ENCODE measurements around the gene IFNA21.
"Not testable (repeated sequence)": the region's sequence is repeated elsewhere in the genome, so short reads cannot be mapped to it uniquely, and the experiment has no call there.

The IFNA21 gene

DNA sequence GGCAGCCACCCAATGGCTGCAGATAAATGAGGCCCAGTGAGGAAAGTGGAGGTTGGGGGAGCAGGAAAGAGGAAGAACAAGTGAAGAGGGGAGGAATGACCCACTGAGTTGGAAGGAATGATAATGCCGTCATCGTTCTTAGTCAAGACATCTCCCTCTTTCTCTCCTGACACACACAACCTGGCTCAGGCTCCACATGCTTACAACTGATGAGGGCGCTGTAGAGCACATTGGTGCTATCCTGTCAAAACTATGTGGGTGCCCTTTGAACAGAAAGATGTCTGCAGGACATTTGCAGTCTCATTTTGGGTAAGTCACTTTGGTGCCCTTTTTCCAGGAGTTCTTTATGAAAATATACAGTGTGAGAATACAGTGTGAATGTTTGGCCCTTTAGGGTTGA lies 30.7 kb downstream of the IFNA21 start:
- H3K9me3 ChIP-seq (ENCODE audit: control insufficient read depth, insufficient read depth, low read length): no peaks in the 10 kb centered on the region
- H3K9me2 ChIP-seq (replicated peaks; ENCODE audit: control insufficient read depth, low read length): no peaks in the 10 kb centered on the region
- no peaks in the 10 kb centered on the region for H3K79me2 ChIP-seq (ENCODE audit: control insufficient read depth, low read length)
- no peak overlapping the region for H3K4me2 ChIP-seq (ENCODE audit: low read length)
- no peak for TF ChIP-seq EZH2phosphoT487 (IDR thresholded peaks at IDR 0.05; ENCODE audit: borderline replicate concordance, low read length)
- TF ChIP-seq, protein P1, sequence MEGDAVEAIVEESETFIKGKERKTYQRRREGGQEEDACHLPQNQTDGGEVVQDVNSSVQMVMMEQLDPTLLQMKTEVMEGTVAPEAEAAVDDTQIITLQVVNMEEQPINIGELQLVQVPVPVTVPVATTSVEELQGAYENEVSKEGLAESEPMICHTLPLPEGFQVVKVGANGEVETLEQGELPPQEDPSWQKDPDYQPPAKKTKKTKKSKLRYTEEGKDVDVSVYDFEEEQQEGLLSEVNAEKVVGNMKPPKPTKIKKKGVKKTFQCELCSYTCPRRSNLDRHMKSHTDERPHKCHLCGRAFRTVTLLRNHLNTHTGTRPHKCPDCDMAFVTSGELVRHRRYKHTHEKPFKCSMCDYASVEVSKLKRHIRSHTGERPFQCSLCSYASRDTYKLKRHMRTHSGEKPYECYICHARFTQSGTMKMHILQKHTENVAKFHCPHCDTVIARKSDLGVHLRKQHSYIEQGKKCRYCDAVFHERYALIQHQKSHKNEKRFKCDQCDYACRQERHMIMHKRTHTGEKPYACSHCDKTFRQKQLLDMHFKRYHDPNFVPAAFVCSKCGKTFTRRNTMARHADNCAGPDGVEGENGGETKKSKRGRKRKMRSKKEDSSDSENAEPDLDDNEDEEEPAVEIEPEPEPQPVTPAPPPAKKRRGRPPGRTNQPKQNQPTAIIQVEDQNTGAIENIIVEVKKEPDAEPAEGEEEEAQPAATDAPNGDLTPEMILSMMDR (IDR thresholded peaks at IDR 0.05; ENCODE audit: low read depth, low read length, poor library complexity, severe bottlenecking): no peak
- H4K20me1 ChIP-seq (ENCODE audit: control insufficient read depth, insufficient read depth, low read depth, low read length): no peaks in the 10 kb centered on the region
- H3K27ac ChIP-seq (ENCODE audit: low read depth, low read length): no peak overlapping the region
- H3K36me3 ChIP-seq (ENCODE audit: control insufficient read depth, low read length): no peaks in the 10 kb centered on the region
- H3K27me3 ChIP-seq (ENCODE audit: control insufficient read depth, low read length): no peaks in the 10 kb centered on the region
- no peak overlapping the region for H3K4me3 ChIP-seq (ENCODE audit: low read length)
- H3K4me1 ChIP-seq (ENCODE audit: control insufficient read depth, low read length): no peaks in the 10 kb centered on the region
- no peaks in the 10 kb centered on the region for H3F3A ChIP-seq (ENCODE audit: control insufficient read depth, insufficient read depth)

DNA sequence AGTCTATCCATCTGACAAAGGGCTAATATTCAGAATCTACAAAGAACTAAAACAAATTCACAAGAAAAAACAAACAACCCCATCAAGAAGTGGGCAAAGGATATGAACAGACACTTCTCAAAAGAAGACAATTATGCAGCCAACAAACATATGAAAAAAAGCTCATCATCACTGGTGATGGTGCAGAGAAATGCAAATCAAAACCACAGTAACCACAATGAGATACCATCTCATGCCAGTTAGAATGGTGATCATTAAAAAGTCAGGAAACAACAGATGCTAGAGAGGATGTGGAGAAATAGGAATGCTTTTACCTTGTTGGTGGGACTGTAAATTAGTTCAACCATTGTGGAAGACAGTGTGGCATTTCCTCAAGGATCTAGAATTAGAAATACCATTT lies 38.3 kb downstream of the IFNA21 start:
- H3K79me2 ChIP-seq (ENCODE audit: control insufficient read depth, low read length); H3K4me3 ChIP-seq (ENCODE audit: low read length); H3K27ac ChIP-seq (ENCODE audit: low read depth, low read length); H3K9me2 ChIP-seq (replicated peaks; ENCODE audit: control insufficient read depth, low read length); H3F3A ChIP-seq (ENCODE audit: control insufficient read depth, insufficient read depth); H3K27me3 ChIP-seq (ENCODE audit: control insufficient read depth, low read length); H3K36me3 ChIP-seq (ENCODE audit: control insufficient read depth, low read length); H3K9me3 ChIP-seq (ENCODE audit: control insufficient read depth, insufficient read depth, low read length); H4K20me1 ChIP-seq (ENCODE audit: control insufficient read depth, insufficient read depth, low read depth, low read length); H3K4me1 ChIP-seq (ENCODE audit: control insufficient read depth, low read length); H3K4me2 ChIP-seq (ENCODE audit: low read length): not testable (repeated sequence)

DNA sequence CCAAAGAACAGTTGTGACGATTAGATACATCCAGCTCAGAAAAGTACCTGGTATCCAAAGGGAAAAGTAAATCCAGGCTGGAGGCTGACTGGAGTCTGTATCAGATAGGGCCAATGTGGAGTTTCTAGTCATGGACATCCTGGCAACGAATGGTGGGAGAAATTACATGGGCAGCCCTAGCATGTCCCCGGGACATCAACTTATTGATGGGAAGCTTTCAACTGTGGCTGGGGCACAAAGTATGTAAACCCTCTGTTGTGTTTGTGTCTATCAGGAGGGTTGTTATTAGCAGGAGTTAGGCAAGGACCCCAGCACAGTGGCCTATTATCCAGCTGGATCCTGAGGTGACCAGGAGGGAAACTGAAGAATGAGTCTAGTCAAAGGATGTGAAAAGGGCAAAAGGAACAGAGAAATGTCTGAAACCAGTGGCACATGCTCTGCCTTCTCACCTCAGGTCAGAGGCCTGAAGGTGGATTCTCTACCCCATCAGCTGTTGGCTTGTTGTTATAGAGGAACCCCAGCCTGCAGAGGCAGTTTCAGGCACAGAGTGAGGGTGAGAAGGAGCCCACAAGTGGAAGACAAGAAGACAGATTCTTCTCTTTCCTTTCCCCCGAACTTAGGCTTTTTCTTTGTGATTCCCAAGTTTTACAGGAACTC lies 44.7 kb downstream of the IFNA21 start:
- 0 out of 2 replicates have a peak, but pooled peaks cover 2% of the 10 kb centered on the region for H3K27me3 ChIP-seq (ENCODE audit: control insufficient read depth, low read length)
- H4K20me1 ChIP-seq (ENCODE audit: control insufficient read depth, insufficient read depth, low read depth, low read length): no peaks in the 10 kb centered on the region
- no peak overlapping the region for H3K4me2 ChIP-seq (ENCODE audit: low read length)
- no peaks in the 10 kb centered on the region for H3K36me3 ChIP-seq (ENCODE audit: control insufficient read depth, low read length)
- H3K4me3 ChIP-seq (ENCODE audit: low read length): no peak overlapping the region
- H3K4me1 ChIP-seq (ENCODE audit: control insufficient read depth, low read length): peaks cover 13% of the 10 kb centered on the region
- H3K79me2 ChIP-seq (ENCODE audit: control insufficient read depth, low read length): no peaks in the 10 kb centered on the region
- H3K27ac ChIP-seq (ENCODE audit: low read depth, low read length): no peak overlapping the region
- TF ChIP-seq, protein P1 (IDR thresholded peaks at IDR 0.05; ENCODE audit: low read depth, low read length, poor library complexity, severe bottlenecking): no peak
- TF ChIP-seq EZH2phosphoT487 (IDR thresholded peaks at IDR 0.05; ENCODE audit: borderline replicate concordance, low read length): no peak
- H3K9me2 ChIP-seq (replicated peaks; ENCODE audit: control insufficient read depth, low read length): no peaks in the 10 kb centered on the region
- H3K9me3 ChIP-seq (ENCODE audit: control insufficient read depth, insufficient read depth, low read length): no peaks in the 10 kb centered on the region
- no peaks in the 10 kb centered on the region for H3F3A ChIP-seq (ENCODE audit: control insufficient read depth, insufficient read depth)

DNA sequence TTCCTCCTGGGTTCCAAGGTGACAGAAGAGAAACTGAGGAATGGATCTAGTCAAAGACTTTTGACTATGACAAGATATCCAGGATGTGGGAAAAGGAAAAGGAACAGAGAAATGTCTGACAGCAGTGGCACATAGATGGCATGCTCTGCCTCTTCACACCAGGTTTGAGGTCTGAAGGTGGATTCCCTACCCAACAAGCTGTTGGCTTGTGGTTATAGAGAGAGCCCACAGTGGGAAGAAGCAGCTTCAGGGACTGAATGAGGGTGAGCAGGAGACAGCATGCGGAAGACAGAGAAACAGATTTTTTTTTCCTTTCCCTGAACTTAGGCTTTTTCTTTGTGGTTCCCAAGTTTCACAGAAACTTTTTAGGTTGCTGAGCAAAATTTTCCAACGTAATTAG lies 45.4 kb downstream of the IFNA21 start:
- no peaks in the 10 kb centered on the region for H3K79me2 ChIP-seq (ENCODE audit: control insufficient read depth, low read length)
- H3K27ac ChIP-seq (ENCODE audit: low read depth, low read length): no peak overlapping the region
- TF ChIP-seq, protein P1 (IDR thresholded peaks at IDR 0.05; ENCODE audit: low read depth, low read length, poor library complexity, severe bottlenecking): no peak
- TF ChIP-seq EZH2phosphoT487 (IDR thresholded peaks at IDR 0.05; ENCODE audit: borderline replicate concordance, low read length): no peak
- no peak overlapping the region for H3K4me3 ChIP-seq (ENCODE audit: low read length)
- no peaks in the 10 kb centered on the region for H3F3A ChIP-seq (ENCODE audit: control insufficient read depth, insufficient read depth)
- H3K27me3 ChIP-seq (ENCODE audit: control insufficient read depth, low read length): 0 out of 2 replicates have a peak, but pooled peaks cover 2% of the 10 kb centered on the region
- H3K4me2 ChIP-seq (ENCODE audit: low read length): no peak overlapping the region
- H3K9me2 ChIP-seq (replicated peaks; ENCODE audit: control insufficient read depth, low read length): no peaks in the 10 kb centered on the region
- no peaks in the 10 kb centered on the region for H4K20me1 ChIP-seq (ENCODE audit: control insufficient read depth, insufficient read depth, low read depth, low read length)
- no peaks in the 10 kb centered on the region for H3K36me3 ChIP-seq (ENCODE audit: control insufficient read depth, low read length)
- no peaks in the 10 kb centered on the region for H3K9me3 ChIP-seq (ENCODE audit: control insufficient read depth, insufficient read depth, low read length)
- H3K4me1 ChIP-seq (ENCODE audit: control insufficient read depth, low read length): peaks cover 13% of the 10 kb centered on the region

Data from DOHH2 (cell line).